GM19395 (cell line): ENCODE measurements around the gene DNAH8.
A peak's percentile ranks its signal among the peaks of the same experiment; 100 is the strongest.

Experiments
- ATAC-seq: cut with Tn5 transposase; IDR thresholded peaks from one replicate; pipeline ENCODE4 v1.9.1; 2021; ENCODE audit warnings: mild to moderate bottlenecking, moderate library complexity; ENCODE audit not compliant: unreplicated experiment

DNAH8 gene

DNA sequence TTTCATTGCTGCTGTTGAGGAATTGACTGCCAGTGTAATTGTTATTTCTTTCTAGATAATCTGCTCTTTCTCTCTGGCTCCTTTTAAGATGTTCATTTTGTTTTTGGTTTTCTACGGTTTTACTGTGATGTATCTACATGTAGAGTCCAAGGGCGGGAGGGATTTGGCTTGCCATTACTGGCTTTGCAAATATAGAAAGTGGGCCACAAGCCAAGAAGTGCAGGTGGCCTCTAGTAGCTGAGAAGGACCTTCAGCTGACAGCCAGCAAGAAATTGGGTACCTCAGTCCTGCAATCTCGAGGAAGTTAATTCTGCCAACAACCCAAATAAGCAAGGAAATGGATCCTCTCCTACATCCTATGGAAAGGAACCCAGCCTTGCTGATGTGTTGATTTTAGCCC lies 290.7 kb downstream of the DNAH8 start:
- ATAC-seq = no peak

DNA sequence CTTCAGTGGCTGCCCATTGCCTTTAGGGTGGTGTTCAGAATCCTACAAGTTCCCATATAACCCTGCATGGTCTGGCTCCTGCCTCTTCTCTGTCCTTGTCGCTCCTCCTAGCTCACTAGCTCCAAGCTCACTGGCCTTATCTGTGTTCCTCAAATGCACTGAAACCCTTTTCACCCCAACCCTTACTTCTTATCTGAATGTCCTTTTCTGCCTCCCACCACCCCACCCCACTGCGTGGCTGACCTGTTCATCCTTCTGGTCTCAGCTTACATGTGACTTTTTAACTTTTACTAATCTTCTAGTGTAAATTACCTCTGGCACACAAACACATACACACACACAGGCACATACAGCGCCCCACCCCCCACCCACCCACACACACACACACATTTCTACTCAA lies 292.5 kb downstream of the DNAH8 start:
- no peak for ATAC-seq

DNA sequence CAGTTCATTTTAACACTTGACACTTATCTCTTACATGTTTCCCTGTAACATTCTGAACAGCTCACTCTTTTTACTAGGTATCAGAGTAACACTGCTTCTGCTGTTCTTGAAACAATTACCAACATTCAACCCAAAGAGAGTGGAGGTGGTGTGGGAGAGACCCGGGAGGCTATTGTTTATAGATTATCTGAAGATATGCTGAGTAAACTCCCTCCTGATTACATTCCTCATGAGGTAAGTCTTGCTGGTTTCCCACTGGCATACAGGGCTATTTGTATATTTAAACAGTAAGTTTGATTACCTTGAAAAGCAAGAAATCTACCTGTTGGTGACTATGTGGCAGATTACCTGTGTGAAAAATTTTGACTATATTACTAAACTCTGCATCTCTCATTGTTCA lies 293.6 kb downstream of the DNAH8 start:
- ATAC-seq = no peak

DNA sequence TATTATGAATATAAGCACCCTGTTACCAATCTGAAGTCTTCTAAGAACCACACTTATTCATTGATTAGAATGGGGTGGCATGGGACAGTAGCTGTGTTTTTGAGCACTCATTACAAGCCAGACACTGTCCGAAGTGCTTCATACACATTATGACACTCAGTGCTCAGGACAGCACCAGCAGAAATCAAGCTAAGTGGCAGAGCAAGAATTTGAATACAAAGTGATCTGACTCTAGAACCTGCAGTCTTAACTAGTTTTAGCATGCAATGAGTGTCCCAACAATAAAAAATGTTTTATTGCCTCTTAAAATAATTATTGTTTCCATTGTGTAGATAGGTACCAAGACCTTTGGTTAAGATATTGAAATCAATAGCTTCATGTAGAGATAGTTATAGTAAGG lies 294.4 kb downstream of the DNAH8 start:
- no peak for ATAC-seq

DNA sequence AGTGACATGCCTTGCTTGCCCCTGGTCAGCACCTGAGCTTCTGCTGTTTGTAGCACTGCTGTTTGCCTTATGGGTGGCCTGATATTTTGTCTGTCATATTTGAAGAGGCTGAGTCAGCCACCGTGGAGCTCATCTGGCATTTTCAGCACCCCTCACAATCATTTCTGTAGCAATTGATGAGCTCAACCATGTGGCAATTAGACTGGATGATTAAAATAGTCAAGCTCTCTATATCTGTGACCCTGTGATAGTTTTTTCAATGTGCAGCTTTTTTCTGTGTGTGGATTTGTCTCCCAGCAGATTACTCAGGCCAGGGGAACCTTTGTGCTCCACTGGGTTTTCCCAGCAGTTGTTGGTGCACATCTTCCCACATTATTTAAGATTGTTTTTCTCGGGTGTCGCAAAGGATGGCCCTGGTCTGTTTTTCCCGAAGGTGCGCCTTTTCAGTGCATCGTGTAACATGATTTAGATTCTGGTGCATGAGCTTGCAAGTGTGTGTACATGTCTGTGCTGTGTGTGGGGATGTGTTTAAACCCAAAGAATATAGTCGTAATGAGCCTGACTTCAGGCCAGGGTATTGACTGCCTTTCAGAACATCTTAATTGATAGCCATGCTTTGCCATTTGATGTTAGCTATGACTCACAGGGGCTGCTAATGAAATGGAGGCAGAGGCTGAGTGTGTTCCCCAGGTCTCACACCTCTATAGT lies 301.9 kb downstream of the DNAH8 start:
- no peak for ATAC-seq

DNA sequence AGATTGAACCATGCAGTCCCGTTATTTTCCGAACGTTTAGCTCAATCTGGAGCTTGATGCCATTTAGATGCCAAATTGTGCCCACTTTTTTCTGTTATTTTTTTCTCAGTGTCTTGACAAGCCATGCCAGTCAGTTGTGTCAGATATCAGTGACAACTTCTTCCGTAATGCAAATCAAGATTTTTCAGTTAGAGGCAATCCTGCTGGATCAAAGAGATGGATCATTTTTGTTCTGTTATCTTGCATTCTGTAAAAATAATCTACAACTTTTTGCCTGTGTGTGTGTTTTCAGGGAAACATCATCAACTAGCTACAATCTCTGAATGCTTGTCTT lies 302.4 kb downstream of the DNAH8 start:
- ATAC-seq = no peak

DNA sequence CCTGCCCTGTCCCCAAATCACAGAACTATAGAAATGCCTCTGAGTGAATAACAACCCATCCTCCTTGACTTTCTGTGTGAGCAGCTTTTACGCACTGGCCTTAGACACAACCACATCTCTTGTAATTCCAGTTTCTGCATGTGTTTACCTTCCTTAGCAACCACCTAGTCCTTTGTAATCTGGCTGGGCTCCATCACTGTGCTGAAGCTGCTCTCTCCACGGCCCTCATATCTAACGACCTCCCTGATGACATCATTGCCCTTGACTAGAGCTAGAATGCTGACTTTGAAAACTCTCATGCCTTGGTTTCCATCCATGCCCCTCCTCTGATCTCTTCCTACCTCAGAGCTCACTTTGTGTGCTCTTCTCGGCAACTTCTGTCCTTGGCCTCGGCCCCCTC lies 303.0 kb downstream of the DNAH8 start:
- no peak for ATAC-seq

DNA sequence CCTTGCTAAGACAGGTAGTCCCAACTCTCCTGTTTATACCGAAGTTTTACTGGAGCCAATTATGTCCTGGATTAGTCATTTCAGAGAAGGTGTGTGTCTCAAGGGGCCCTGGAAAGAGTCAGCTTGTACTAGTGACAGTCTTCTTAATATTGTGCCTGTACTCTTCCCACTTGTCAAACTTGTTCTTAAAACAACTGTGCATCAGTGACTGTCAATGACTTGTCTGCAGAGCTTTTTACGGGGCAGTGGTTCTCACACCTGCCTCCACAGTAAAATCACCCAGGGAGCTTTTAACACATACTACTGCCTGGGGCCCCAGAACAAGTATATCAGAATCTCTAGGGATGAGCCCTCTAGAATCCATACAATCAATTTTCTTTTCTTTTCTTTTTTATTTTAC lies 305.0 kb downstream of the DNAH8 start:
- ATAC-seq = no peak

DNA sequence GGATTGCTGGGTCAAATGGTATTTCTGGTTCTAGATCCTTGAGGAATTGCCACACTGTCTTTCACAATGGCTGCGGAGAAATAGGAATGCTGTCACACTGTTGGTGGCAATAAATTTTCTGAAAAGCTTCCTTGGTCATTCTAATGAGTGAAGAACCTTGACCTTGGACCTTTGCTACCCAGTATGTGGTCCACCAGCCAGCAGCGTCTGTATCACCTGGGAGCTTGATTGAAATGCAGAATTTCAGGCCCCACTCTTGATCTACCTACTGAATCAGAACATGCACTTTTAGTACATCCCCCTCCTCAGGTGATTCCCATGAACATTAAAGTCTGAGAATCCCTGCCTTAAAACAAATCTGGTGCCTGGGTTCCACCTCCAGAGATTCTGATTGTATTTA lies 305.9 kb downstream of the DNAH8 start:
- ATAC-seq = no peak

DNA sequence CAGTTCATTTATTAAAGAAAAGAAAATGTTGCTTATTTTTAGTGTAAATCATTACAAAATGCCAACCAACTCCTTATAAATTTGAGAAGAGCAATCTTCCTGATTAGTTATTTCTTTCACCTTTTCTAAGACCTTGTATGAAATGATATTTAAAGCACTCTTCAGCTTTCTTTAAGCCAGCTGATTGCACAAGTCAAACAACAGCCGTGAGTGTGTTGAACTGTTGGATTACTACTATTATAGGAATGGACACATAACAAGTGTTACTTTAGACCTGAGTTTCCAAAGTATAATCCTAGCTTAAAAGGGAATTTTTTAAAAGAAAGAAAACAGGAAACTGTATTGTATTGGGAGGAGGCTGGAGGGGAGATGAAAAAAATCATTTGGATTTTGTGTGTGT lies 306.7 kb downstream of the DNAH8 start:
- no peak for ATAC-seq

DNA sequence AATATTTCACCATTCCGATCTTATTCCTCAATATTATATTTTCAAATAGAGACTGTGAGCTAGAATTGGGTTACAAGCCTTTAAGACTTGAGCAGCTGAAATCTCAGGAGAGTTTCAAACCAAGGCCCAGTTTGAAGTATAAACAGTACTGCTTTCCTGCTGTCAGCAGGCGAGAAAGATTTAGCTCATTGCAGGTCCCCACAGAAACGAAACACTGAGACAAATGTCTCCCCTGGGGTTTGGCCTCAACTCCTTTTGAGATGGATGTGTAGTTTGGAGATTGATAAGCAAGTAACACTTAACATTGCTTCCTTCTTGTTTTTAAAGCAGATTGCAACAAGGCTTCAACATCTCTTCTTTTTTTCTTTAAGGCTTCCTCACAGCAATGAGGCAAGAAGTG lies 311.1 kb downstream of the DNAH8 start:
- ATAC-seq = no peak

DNA sequence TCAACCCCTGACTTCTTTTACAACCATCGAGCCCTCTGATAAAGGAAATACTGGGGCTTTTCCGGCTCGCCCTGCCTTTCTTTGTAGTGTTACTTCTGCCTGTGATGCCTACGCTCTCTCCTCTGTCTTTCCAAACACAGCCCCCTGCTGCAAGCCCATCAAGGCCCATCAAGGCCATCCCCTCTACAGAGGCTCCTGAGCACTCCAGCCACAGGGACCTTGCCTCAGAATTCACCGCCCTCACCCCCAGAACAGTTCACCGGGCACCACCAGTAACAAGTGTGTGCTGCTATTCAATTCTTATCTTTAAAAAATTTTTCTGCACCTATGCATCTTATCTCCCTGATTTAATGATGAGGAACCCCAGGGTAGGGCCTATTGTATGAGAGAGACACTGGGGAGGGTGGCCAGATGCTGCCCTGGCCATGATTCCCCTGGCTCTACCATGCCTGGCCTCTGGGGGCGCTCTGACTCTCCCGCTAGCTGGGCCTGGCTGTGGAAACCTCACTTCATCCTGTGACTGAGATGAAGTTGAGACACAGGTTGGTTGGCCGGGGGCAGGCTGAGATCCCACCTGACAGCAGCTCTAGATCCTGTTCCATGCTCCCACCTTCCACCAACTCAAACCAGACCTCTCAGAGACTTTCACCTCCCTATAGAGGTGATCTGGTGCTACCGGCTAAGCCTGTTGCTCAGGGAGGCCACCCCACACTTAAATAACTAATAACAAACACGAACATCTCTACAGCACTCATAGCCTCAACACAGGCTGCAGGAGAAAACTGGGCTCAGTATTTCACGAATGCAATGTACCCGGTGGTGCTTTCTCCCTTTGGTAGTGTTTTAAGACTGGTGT lies 314.3 kb downstream of the DNAH8 start:
- ATAC-seq = peak; percentile 61

DNA sequence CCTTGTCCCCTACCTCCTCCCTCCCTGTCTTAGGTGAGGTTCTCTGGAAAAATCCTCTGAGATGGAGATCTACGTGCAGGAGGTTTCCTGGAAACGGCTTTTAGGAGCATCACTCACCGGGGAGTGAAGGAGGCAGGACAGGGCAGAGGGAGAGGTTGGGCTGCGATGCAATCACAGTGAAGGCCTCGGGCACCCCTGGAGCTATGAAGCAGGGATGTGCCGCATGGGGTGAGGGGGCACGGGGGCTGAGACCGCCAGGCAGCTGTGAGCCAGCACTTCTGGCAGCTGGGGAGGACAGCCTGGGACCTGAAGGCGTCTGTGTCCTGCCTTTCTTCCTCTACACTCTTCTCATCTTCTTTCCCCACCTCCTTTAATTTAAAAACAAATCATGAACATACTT lies 320.6 kb downstream of the DNAH8 start:
- ATAC-seq = no peak

DNA sequence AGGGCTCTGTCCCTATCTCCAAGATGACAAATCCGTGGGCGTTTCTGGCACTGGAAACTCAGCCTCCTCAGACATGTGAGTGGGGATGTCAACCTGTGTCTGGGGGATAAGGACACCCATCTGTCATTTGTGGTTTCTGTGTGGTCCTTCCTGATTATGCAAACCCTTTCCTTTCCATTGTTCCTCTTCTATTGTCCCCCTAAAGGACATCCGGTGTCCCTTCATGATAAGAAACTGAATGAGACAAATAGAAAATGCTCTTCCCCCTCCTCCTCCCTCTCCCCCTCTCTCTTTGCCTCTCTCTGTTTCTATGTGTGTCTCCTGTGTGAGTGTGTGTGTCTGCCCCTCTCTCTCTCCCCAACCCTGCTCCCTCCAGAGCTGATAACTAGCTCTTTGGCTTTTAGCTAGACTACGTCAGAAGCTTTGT lies 322.0 kb downstream of the DNAH8 start:
- no peak for ATAC-seq

DNA sequence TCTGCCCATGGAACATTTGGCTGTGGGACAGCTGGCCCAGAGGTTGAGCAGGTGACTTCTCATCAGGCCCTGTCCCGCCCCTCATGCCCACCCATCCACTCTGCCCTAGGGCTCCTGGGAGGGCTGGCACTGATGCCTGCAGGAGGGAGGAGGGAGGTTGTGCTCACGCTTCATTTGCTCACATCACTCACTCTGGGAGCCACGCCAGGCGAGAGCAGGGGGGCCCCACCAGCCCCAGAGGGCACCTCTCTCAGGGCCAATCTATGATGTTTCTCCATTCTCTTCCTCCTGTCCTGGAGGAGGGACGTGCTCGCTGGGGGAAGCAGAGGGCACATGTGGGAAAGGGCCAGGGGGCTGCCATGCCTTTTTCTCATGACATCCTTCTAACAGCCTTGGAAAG lies 322.6 kb downstream of the DNAH8 start:
- no peak for ATAC-seq

DNA sequence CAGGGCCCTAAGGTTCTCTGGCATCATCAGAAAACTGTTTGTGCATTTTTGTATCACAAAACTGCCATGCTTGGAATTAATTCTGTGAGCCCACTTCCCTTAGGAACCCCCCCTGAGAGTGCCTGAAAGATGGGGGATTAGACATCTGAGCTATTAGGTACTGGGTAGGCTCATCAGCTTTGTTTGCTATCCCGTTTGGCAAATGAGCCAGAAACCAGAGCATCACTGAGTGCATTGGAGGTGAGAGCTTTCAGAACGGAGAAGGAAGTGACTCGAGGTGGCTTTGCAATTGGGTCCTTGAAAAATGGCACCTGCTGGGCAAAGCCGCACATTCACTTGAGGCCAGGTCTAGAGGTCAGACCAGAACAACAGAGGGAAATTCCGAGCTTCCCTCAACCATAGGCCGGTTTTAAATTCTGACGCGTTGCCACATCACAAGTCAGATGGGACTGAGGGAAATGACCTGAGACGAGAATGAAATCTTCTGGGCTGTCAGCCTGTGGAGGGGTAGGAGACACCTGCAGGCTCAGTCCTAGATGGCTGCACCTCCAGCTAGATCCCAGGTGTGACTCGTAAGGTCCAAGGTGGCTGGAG lies 325.1 kb downstream of the DNAH8 start:
- no peak for ATAC-seq

DNA sequence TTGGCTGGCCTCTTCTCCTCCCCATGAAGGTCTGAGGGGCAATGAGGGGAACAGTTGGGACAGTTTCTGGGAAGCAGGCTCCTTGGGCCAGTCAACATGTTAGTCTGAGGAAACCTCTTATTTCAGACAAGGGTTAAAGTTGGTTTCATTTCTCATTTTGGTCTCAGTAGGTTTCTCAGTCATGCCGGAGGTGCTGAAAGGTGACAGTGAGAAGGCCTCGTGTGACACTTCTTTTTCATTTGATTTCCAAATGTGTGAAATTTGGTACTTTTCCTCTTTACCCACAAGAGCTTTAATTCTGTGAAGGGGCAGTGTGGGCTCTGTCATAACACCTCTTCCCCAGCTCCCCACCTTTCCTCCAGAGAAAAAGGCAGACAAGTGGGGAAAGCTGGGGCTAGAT lies 326.0 kb downstream of the DNAH8 start:
- no peak for ATAC-seq

DNA sequence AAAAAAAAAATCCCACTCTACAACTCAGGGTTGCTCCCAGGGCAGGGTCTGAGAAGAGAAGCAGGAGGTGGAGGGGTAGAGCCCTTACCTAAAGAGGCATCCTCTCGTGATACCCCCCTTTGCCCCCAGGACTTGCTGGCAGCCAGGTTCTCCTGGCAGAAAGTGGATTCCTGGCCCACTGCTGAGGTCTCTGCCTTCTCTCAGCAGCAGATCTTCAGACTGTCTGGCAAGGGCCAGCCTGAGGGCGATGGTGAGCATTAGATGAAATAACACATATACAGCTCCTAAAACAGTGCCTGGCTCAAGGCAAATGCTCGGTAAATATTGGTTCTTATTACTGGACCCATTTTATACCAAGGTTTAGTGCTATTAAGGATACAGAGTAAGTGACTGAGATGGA lies 328.7 kb downstream of the DNAH8 start:
- no peak for ATAC-seq

DNA sequence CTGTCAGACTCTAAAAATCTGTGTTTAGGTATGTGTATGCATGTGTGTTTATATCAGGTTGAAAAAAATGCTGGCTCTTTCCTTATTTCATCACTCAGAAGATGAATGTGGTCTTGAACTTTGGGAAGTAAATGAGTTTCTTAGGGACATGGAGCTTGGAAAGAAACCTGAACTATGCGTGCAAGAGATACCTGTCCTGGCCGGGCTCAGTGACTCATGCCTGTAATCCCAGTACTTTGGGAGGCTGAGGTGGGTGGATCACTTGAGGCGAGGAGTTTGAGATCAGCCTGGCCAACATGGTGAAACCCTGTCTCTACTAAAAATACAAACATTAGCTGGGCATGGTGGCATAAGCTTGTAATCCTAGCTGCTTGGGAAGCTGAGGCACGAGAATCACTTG lies 329.1 kb downstream of the DNAH8 start:
- ATAC-seq = no peak

DNA sequence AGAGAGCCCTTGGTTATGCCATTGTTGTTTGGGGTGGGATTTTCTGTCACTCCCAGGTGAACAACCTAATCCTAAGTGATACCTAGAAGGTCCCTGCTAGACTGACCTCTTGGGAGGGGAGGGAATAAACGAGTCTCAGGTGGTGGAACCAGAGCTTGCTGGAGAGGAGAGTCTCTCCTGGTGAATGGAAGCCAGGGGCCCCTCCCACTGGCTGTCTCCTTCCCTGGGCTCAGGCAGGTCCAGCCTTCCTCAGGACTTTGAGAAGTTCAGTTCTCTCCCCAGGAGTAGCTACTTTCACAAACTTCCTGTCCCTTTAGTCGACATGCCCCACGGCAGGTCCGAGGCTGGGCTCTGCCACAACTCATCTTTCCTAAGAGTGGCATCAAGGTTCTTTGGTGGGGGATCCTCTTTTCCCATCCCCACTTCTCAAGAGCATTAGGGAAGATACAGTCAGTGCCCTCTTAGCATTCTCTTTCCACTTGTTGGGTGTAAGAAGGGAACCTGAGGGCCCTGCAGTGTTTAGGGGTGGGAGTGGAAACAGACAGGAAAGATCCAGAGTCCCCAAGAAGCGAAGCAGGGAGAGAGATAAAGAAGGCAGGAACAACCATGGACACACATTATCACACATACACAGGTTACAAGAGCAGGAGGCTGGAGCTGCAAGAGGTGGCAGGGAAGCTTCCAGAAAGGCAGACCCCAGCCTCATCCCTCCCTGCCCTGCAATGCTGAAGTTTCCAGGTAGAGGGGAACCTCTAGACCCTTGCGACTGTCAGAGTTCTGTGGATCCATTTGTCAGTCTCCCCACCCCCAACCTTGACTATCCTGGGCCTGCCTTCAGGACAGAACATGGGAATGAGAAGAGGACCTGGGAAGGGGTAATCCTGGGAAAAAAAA lies 332.6 kb downstream of the DNAH8 start:
- no peak for ATAC-seq
